Measurements from ENCODE around the gene EDAR.

Gene EDAR

DNA sequence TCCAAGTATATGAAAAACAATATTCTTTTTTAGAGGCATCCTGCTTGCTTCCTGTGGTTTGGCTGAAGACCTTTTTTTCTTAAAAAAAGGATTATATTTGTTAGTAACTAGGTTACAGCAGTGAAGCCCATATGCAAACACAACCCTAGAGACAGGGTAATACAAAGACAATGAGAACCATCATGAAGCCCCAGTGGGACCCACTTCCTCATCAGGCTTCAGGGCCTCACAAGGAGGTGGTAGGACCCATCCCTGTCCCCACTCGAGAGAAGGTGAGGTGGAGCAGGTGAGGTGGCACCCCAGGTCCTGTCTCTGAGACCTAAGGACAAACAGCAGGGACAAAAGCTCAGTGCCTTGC lies 80.3 kb downstream of the EDAR start:
- no peak for DNase-seq (ENCODE audit: low spot score)

- no peak for DNase-seq (ENCODE audit: low spot score)
Measured at GRCh38 chr2:108907822-108908712, 81.0 kb downstream of the EDAR start.

DNA sequence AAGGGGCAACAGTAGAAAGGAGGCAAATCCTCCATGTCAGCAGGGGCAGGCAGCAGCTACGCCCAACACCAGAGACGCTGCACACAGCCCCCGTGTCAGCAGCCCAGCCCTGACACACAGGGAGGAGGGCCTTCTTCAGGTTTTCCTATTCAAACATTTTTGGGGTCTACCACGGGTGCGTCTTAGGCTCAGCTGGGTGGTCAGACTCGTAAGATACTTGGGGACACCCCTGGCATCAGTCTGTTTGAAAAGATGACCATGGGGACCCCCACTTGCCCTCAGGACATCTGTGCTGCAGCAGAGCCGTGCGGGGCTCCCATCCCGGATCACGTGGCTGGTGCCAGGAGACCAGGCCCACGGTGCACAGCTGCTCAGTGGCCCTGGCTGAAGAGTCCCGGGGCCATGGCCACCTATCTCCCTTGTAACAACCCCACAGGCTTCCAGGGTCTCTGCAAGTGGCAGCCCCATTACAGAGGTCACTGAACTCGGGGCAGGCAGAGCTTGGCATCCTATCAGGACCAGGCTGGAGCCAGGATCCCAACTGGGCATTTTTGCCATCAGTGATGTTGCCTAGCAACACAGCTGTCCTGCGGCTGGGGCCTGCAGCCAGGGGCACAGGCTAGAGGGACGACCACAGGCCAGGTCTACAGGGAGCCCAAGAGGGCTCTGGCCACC lies 82.5 kb downstream of the EDAR start:
- DNase-seq (ENCODE audit: low spot score), result no peak

- DNase-seq (ENCODE audit: low spot score), result no peak
Measured at GRCh38 chr2:108905906-108906305, 83.1 kb downstream of the EDAR start.

- DNase-seq (ENCODE audit: low spot score), result no peak
Measured at GRCh38 chr2:108905176-108905575, 83.8 kb downstream of the EDAR start.

- no peak for DNase-seq (ENCODE audit: low spot score)
Measured at GRCh38 chr2:108904680-108905079, 84.3 kb downstream of the EDAR start.

DNA sequence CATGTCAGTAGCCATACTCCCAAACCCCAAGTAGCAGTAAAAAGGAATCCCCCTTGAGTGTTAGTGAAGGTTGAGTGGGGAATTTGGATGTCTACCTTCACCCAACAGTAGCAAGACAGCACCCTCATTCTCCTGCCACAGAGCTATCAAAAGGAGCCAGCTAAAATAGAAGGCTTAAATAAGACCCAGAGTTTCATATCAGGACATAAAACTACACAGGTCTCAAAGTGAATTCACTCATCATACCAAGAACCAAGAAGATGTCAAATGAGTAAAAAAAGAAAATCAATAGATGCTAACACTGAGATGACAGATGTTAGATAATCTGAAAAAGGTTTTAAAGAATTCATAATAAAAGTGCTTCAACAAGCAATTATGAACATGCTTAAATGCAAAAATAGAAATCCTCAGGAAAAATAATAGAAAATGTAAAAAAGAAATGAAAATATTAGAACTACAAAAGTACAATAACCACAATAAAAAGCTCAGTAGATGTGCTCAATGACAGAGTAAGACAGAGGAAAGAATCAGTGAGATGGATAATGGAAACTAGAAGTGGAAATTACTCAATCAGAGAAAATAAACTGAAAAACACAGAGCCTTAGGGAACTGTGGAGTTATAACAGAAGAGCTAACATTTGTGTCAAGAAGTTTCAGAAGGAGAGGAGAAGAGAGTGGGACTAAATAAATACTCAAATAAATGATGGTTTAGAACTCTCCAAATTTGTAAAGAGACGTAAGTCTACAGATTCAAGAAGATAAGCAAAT lies 90.5 kb downstream of the EDAR start:
- no peak for DNase-seq (ENCODE audit: low spot score)

- DNase-seq (ENCODE audit: low spot score), result no peak
Measured at GRCh38 chr2:108896741-108897140, 92.3 kb downstream of the EDAR start.

GRCh38 chr2:108895188-108895587 lies 93.8 kb downstream of the EDAR start:
- no peak for DNase-seq (ENCODE audit: low spot score)

DNA sequence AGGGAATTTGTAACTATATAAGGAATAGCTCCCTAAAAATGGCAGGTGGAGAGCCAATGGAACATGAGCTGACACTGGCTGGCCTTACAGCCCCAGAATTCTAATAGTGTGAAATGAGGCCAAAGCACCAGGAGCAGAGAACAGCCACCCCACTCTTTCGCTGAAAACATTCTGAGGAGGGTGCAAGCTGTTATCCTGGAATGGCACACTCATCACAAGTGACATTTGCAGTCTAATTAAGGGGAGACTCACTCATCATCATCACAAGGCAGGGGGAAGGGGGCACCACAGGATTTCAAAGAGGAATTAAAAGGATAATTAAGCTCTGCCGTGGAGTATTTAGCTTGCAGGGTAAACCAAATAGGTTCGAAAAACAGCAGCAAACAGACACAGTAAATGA lies 94.3 kb downstream of the EDAR start:
- no peak for DNase-seq (ENCODE audit: low spot score)

DNA sequence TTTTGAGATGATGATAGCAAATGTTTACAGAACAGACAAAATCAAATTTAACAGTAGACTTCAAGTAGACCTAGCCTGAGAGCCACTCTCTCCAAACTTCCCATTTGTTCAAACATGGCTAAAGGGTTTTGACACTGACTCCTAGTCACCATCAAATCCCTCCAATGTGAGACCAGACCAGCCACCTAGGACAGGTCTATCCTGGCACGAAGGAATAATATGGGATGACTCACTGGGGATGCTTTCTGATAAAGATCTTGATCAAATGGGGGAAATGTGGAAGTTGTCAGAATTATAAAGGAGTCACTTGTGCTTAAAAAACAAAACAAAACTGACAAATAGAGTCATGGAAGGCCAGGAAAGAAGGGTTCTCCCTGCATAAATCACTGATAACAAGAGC lies 95.7 kb downstream of the EDAR start:
- DNase-seq (ENCODE audit: low spot score), result no peak

- DNase-seq (ENCODE audit: low spot score), result no peak
Measured at GRCh38 chr2:108889907-108890306, 99.1 kb downstream of the EDAR start.

DNA sequence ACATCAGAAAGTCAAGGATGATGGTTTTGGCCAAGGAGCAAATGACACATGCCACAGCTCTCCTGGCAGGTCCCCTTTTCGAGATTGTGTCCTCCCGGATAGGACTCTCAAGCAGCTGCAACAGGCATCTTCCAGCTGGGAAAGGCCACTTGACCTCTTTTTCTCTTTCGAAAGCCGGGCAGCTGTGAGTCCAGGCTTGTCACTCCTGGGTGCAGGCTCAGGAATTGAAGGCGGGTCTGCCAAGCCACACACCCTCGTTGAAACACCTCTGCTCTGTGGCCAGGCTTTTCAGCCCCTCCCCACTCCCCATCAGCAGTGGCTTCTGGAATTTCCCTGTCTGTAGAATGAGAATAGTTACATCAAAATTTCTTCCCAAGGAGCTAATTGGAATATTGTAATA lies 104.4 kb downstream of the EDAR start:
- no peak for DNase-seq (ENCODE audit: low spot score)

DNA sequence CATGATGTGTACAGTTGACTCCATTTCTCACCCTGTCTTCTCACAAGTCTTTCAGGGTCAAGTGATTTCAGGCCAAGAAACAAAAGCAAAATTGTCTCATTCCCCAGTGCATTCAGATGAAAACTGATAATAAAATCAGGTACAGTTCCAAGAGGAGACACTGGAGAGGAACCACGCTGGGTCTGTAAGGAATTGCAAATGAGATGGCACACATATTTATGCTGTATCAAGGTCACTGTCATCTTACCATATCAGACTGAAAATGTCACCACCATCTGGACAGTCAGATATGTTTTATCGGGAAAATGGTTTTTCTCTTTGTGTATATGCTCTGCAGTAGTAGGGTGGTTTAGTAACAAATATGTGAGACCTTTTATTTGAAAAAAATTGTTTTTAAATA lies 110.7 kb downstream of the EDAR start:
- no peak for DNase-seq (ENCODE audit: low spot score)

DNA sequence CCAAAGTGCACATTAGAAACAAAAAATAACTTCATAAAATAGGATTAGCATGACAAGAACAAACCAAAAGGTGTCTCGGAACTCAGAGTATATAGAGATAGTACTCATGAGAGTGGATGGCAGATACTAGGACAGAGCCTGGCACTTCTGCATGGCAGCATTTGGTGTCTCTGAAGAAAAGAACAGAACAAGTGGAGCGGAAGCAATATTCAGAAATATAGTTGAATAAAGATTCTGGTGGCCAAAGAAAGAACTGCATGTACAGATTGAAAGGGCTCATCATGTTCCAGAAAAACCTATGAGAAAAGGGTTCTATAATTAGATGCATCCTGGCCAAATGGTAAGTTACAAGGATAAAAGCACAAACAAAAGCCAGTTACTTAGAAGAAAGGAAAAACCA lies 111.5 kb downstream of the EDAR start:
- no peak for DNase-seq (ENCODE audit: low spot score)

DNA sequence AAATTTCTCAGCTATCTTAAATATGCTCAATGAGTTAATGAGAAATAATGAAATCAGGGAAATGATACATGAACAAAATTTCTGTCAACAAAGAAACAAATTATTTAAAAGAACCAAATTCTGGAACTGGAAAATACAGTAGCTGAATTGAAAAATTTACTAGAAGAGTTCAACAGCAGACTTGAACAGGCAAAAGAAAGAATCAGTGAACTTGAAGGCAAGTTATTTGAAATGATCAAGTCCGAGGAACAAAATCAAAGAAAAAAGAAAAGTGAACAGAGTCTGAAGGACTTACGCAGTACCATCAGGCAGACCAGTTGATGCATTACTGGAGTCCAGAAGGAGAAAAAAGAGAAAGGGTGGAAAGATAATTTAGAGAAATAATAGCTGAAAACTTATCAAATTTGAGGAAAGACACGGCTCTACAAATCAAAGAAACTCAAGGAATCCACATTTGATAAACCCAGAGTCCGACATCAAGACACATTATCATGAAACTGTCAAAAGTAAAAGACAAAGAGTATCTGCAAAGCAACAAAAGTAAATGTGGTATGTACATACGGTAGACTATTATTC lies 118.9 kb downstream of the EDAR start:
- no peak for DNase-seq (ENCODE audit: low spot score)

DNA sequence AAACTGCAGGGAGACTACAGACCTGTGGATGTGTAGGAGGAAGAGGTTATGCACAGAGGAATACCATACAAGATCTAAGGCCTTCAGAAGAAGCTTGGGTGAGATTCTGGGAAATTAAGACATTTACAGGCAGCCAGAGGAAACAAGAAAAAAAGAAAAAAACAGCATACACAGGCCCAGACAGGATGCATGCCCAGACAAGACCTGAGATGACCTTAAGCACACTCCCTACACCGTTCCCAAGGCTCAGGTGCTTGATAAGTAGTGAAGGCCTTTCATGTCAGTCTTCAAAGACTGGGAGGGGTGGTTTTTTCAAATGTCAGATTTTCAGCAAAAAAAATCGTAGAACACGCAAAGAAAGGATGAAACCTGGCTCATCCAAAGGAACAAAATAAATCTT lies 119.5 kb downstream of the EDAR start:
- no peak for DNase-seq (ENCODE audit: low spot score)

GRCh38 chr2:108868911-108869310 lies 120.1 kb downstream of the EDAR start:
- DNase-seq (ENCODE audit: low spot score), result no peak

GRCh38 chr2:108866041-108866440 lies 123.0 kb downstream of the EDAR start:
- no peak for DNase-seq (ENCODE audit: low spot score)

DNA sequence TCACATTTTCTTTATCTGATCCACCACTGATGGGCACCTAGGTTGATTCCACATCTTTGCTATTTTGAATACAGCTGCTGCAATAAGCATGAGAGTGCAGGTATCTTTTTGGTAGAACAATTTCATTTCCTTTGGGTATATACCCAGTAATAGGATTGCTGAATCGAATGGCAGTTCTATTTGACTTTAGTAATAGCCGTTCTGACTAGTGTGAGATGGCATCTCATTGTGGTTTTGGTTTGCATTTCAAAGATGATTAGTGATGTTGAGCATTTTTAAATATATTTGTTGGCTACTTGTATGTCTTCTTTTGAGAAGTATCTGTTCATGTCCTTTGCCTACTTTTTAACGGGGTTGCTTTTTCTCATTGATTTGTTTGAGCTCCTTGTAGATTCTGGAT lies 130.1 kb downstream of the EDAR start:
- DNase-seq (ENCODE audit: low spot score), result no peak

- no peak for DNase-seq (ENCODE audit: low spot score)
Measured at GRCh38 chr2:108855194-108855593, 133.8 kb downstream of the EDAR start.

DNA sequence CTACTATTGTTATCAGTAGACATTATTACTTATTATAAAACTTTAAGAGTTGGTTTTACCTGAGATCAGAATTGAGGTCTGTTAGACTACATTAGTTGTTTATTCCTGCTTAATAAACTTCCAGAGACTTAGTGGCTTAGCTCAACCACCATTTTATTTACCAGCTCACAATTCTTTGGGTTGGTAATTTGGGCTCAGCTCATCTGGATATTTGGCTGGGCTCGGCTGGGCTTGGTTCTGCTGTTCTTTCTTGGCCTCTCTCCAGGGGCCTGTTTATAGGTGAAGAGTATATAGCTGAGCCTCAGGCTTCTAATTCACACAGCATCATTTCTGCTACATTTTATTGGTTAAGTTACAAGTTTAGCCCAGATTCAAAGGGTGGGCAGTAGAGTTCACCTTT lies 134.5 kb downstream of the EDAR start:
- no peak for DNase-seq (ENCODE audit: low spot score)

- DNase-seq (ENCODE audit: low spot score), result no peak
Measured at GRCh38 chr2:108853421-108853820, 135.6 kb downstream of the EDAR start.

Data from COLO829 (cell line).